ENCODE measurements around the gene MPPE1. TPM values are rescaled to one million over a fixed set of nuclear protein-coding genes. Genes with fewer than 3 reads are reported as not detected.
"Not testable (repeated sequence)": the region's sequence is repeated elsewhere in the genome, so short reads cannot be mapped to it uniquely, and the experiment has no call there.

The MPPE1 gene
- total RNA-seq, 1 donor from 2014 or later, result 35.7 TPM

DNA sequence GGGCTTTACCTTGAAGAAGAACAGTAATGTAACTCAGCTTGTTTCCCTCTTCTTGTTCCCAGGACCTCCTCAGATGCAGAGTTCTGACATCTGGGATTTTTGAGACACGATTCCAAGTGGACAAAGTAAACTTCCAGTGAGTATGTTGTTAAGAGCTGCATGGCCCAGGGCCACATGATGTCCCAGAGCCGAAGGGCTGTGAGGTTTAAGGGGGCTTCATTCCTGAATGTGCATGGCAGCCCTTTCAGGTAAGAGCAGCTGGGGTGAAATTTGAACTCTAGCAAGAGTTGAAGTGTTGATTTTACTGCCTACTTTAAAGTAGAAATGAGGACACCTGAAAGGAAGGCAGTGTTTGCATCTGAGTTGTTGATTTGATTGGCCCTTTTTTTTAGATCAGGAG lies 43.6 kb downstream of the MPPE1 start:
- ATAC-seq (ENCODE audit: poor library complexity) (no peak), DNase-seq (no peak)
- intact Hi-C loops (cut with DNase I), result no loop called here

DNA sequence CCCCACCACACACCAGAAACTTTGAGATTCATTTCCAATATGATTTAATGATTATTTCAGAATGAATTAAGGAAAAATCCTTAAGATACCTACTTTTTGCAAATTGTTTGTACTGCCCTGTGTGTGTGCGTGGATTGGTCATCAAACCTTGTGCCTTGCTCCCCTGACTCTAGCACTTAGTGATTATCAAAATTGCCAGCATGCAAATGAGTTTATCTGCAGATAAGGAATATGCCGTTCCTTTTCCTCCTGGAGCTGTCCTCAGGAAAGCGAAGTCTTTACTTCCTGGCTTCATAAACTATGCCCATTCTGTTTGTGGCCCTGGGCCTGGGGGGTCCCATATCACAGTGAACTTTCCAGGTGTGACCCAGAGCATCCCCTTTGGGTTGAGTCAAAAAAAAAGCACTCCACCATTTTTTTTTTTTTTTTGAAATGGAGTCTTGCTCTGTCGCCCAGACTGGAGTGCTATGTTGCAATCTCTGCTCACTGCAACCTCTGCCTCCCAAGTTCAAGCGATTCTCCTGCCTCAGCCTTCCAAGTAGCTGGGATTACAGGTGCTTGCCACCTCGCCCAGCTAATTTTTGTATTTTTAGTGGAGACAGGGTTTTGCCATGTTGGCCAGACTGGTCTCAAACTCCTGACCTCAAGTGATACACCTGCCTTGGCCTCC lies 45.5 kb downstream of the MPPE1 start:
- DNase-seq (no peak), ATAC-seq (ENCODE audit: poor library complexity) (no peak)
- intact Hi-C loops (cut with DNase I), result no loop called here

DNA sequence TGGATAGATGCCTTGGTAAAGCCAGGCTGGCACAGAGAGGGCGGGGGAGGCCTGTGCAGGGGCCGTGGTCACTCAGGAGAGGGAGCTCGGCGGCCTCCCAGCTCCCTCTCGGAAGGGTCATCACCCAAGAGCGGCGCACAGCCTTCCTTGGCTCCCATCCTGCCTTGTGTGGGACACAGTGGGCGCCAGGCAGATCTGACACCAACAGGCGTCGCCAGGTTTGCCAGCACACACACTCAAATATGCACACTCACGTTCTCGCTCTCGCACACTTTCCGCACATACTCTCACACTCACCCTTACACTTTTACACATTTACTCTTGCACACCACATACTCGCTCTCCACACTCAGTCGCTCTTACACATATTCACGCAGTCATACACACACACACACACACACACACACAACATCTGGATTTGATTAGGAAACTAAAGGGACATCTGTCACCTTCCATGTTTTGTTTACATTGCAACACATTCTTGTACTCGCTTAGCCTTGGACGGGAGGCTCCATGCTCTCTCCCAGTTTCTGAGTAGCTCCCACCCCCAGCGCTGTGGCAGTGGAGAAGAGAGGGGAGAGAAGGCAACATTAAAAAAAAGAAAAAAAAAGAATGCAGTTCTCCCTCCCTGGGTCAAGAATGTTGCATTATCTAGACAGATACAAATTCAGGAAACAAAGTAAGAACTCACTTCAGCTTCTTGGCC lies 46.4 kb downstream of the MPPE1 start:
- DNase-seq (no peak), ATAC-seq (ENCODE audit: poor library complexity) (no peak)
- intact Hi-C loops (cut with DNase I), result no loop called here

DNA sequence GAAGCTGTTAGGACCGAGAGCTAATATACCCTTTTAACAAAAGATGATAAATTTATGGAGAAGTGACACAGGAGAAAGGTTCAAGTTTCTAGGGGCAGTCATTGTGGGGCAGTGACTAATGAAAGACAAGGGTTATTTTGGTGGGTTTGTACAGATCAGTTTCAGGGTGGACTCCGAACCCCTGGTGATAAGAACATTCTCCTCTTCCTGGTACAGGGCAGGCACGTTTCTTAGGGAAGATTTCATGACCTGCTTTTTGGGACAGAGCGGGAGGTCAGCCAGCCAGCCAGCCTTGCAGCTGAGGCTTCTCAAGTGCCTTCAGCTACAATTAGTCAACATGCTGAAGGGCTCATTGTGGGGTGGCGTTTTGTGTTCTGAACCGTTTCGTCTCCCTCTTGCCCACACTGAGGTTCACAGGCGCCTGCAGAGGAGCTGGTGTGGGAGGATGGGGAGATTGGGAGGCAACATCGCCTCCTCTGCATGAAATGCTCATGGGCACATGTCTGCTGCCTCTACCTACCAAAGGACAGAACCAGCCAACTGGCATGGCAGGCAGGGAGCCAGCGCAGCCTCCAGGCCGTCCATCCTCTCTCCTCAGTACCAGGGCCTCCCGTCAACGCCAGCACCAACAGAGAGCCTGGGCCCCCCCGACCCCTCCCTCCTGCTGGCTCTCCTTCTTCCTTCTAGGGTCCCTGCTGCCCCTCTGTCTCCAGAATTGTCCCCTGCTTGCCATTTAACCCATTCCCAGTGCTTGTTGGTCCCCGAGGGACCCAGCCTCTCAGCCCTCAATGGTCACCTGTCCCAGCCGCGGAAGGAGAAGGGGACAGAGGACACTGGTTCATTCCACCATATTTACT lies 47.3 kb downstream of the MPPE1 start:
- ATAC-seq (ENCODE audit: poor library complexity), result no peak

DNA sequence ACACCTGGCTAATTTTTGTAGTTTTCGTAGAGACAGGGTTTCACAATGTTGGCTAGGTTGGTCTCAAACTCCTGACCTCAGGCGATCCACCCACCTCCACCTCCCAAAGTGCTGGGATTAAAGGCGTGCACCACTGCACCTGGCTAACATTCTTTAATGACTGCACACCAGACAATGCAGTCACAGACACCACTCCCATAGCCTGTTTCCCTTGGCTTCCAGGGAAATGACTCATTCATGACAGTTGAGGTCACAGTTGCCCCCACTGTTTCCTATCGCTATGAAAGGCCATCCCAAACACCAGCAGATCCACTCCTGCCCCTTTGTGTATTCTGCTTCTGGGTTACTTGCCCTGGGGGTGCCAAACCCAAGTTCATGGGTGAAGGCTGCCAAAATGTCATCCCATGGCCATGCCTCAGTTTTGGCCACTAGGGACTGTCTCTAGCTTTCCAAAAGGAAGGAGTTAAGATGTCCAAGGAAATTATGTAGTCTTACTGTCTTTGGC lies 48.2 kb downstream of the MPPE1 start:
- no peak for DNase-seq
- no peak for ATAC-seq (ENCODE audit: poor library complexity)

More for the DNA sequence above, 47.3 kb downstream of the MPPE1 start:
- no peak for DNase-seq
- intact Hi-C loops (cut with DNase I), result no loop called here

DNA sequence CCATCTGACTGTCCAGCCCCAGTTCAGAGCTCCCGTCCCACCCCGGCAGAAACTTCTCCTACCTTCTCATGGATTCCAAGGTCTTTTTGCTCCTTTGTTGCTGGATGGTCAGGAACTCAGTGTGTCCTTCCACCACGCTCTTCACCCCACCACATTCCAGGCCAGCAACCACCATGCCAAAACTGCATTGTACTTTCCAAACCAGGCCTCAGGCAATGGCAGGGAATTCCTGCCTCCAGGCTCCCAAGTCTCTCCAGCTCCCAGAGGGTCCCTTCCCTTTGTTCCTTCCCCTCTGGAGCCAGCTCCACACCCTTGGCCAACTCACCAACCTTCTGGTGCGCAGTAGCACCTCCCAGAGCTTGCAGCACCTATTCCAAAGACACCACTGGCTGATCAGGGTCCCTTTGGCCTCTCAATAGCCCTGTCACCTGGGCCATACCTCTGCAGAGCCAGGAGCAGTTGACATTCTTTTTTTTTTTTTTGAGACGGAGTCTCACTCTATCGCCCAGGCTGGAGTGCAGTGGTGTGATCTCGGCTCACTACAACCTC lies 48.8 kb downstream of the MPPE1 start:
- DNase-seq (no peak), ATAC-seq (ENCODE audit: poor library complexity) (no peak)
- intact Hi-C loops (cut with DNase I), result no loop called here

More for the DNA sequence above, 48.2 kb downstream of the MPPE1 start:
- intact Hi-C loops (cut with DNase I), result no loop called here

DNA sequence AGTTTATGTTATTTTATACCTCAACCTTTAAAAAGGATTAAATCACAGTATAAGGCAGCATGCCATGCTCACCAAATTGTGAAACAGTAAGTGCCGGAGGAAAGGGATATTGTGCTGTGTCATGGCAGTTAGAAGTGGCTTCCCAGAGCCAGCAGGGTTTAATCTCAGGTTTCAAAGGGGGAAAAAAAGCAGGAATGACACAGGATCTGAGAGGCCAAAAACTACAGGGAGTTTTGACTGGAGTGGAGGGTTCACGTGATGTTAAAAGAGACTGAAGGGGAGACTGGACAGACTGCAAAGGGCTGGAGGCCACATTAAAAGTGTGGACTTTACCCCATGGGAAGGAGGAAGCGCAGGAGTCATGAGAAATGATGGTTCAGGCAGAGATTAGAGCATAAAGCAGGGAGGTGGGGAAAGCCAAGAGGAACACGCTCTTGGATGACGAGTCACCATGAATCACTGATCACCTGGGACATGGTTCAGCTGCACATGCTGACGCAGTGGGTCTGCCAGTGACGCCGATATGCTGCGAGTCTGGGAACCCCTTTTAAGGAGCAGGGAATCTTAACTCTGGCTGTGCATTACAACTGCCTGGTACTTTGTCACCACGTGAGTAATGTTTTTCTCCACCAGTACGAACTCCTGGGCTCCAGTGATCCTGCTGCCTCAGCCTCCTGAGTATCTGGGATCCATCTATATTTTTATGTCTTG lies 50.8 kb downstream of the MPPE1 start:
- intact Hi-C loops (cut with DNase I), result no loop called here

DNA sequence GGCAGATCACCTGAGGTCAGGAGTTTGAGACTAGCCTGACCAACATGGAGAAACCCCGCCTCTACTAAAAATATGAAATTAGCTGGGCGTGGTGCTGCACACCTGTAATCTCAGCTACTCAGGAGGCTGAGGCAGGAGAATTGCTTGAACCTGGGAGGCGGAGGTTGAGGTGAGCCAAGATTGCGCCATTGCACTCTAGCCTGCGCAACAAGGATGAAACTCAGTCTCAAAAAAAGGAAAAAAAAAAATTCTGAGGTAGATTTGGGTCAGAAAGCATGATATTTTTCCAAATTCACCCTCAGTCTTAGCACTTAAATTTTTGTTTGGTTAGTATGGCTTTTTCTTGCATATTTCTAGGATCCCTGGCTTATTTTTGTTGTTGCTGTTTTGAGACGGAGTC lies 53.6 kb downstream of the MPPE1 start:
- ATAC-seq (ENCODE audit: poor library complexity); intact Hi-C loops (cut with DNase I); DNase-seq: not testable (repeated sequence)

More for the DNA sequence above, 50.8 kb downstream of the MPPE1 start:
- ATAC-seq (ENCODE audit: poor library complexity) (peak; percentile 85), DNase-seq (peak; percentile 73)

DNA sequence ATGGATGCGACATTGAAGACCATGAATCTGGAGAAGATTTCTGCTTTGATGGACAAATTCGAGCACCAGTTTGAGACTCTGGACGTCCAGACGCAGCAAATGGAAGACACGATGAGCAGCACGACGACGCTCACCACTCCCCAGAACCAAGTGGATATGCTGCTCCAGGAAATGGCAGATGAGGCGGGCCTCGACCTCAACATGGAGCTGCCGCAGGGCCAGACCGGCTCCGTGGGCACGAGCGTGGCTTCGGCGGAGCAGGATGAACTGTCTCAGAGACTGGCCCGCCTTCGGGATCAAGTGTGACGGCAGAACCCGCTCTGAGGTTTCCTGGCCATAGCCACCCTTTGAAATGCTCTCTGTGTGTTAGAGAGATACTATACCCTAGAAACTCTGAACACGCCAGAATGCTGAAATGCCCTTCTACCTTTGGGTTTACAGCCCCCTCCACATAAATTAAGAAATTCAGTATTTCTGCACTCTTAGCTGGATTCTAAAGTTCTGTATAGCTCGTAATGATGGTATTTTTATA lies 56.2 kb downstream of the MPPE1 start:
- intact Hi-C loops (cut with DNase I), result no loop called here
- DNase-seq, result peak; percentile 54

DNA sequence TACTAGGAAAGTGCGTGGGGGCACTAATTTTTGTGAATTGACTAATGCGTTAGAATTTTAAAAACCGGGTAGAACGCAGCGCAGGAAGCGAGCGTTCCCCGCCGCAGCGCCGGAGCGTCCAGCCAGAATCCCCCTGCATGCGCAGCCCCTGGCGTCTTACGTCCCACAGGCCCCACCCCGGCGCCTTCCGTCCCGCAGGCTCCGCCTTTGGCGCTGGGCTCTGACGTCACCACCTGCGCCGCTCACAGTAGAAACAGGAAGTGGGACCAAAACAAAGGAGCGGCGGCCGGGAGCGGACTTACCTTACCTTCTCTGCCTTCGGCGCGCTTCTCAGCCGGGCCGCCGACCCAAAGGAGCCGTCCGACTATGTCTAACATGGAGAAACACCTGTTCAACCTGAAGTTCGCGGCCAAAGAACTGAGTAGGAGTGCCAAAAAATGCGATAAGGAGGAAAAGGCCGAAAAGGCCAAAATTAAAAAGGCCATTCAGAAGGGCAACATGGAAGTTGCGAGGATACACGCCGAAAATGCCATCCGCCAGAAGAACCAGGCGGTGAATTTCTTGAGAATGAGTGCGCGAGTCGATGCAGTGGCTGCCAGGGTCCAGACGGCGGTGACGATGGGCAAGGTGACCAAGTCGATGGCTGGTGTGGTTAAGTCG lies 56.8 kb downstream of the MPPE1 start, which contains the start of gene CHMP1B:
Gene CHMP1B, plus strand, starts transcription at position 268 of the 660 bp plus-strand sequence. Its CDS starts 99 bp downstream, at position 367.
- peak; percentile 99 for ATAC-seq (ENCODE audit: poor library complexity)
- intact Hi-C loops (cut with DNase I), result no loop called here
- peak; percentile 100 for DNase-seq

More for the DNA sequence above, 56.2 kb downstream of the MPPE1 start:
- peak; percentile 9 for ATAC-seq (ENCODE audit: poor library complexity)

DNA sequence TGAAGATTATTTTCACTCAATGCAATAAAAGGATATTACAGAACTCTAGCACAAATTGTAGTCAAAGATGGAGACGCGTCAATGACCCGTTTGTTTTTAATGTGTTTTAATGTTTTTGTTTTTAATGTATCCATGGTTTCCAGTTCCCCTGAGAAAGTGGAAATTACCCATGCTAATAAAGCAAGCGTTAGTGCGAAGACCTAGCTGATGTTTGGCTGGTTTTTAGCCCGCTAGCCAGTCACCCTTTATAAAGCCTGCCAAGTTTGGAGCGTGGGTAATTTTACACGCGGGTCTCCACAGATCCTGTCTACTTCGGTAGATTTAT lies 57.3 kb downstream of the MPPE1 start:
- DNase-seq, result no peak
- peak; percentile 72 for ATAC-seq (ENCODE audit: poor library complexity)
- intact Hi-C loops (cut with DNase I), result no loop called here

DNA sequence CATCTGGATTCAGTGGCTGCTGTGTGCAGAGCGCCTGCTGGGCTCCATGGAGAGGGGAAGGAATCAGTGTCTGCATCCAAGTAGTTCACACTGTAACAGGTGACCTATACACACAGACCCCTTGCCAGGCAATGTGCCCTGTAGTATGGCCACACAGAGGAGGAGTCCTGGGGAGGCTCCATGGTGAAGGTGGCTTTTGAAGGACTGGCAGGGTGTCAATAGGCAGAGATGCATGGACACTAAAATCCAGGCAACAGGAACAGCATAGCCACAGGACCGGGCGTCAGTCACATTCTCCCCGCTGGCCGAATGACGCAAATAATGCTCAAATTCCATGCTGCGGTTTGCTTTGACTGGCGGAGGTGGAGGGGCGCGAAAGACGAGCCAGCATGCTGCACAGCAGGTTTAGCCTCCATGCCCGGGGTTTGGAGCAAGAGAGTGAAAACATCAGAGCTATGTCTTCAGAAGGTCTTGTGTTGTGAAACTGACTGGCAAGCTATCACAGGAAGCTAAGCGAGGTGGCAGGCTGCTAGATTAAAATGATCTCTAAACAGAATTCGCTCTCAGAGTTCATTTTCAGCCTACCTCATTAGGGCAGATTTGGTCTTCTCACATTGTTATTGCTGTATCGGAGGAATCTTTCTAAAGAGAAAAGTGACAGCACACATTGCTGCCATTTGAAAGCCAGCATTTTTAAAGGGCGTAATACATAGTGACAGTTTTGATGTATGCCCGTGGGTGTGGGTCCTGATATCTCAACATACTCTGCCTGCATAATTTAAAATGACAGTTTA lies 58.1 kb downstream of the MPPE1 start:
- peak; percentile 73 for DNase-seq
- peak; percentile 69 for ATAC-seq (ENCODE audit: poor library complexity)
- intact Hi-C loops (cut with DNase I), result no loop called here

DNA sequence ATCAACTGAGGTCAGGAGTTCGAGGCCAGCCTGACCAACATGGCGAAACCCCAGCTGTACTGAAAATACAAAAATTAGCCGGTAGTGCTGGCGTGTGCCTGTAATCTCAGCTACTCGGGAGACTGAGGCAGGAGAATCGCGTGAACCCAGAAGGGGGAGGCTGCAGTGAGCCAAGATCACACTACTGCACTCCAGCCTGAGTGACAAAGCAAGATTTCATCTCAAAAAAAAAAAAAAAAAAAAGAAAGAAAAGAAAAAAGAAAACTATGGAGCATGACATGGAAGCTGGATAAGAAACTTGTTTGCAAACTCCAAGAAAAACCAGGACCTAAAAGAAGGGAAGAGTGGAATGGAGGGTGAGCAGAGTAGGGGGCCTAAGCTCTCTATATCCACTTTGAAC lies 58.8 kb downstream of the MPPE1 start:
- intact Hi-C loops (cut with DNase I), result no loop called here
- DNase-seq (no peak), ATAC-seq (ENCODE audit: poor library complexity) (no peak)

DNA sequence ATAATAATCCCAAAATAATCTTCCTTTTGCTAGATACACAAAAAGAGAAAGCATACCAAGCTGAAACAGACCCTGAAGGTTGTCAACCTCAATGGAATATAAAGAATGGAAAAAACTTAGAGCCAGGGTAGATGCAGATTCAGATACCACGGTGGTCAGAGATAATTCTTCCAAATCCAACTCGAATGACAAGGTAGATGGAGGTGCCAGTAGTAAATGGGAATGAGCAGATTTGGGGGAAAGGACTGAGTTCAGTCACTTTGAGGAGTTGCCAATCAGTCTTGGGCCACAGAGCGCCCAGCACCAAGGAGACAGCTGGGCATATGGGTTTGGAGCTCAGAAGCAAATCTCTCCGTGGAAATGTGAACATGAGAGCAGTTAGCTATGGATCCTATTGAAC lies 60.3 kb downstream of the MPPE1 start:
- DNase-seq (no peak), ATAC-seq (ENCODE audit: poor library complexity) (no peak)
- intact Hi-C loops (cut with DNase I), result no loop called here

DNA sequence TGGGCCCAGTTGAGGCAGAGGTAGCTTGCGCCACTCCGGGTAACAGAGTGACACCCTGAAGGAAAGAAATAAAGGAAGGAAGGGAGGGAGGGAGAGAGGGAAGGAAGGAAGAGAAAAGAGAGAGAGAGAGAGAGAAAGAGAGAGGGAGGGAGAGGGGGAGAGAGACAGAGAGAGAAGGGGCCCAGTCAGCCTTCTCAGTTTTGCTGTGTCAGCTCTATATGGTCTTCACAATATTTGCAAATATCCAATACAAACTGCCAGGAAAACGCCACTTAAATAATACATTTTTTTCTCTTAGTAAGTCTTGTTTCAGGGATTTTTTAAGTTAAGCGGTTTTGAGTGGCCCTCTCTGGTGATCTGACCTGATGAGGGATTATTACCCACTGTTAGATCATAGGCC lies 62.5 kb downstream of the MPPE1 start:
- ATAC-seq (ENCODE audit: poor library complexity) (no peak), DNase-seq (no peak)
- intact Hi-C loops (cut with DNase I), result no loop called here

DNA sequence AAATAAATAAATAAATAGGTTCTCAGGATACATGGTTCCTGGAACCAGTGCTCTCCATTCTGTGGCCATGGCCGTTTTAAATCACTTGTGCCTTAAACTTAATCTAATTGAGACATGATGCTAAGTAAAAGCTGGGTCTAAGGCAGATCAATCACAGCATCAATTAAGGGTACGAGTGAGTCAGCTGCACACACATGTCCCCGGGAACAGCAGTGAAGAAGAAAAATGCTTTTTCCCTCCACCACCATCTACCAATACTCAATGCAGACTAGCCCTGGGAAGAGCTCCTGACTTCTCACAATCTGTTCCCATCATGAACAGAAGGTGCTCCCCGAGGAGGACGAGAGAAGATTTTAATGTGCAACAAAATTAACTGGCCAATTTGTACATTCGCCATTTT lies 63.7 kb downstream of the MPPE1 start:
- no peak for DNase-seq
- no peak for ATAC-seq (ENCODE audit: poor library complexity)
- intact Hi-C loops (cut with DNase I), result no loop called here

DNA sequence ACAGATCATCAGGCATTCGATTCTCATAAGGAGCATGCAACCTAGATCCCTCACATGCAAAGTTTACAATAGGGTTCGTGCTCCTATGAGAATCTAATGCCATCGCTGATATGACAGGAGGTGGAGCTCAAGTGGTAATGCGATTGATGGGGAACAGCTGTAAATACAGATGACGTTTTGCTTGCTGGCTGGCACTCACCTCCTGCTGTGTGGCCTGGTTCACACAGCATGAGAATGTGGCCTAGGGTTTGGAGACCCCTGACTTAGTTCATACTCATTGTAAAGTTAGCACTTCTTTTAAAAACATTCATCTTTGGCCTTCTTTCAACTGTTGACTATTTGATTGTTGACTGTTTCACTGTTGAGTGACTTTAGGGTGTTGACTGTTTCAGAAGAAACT lies 65.6 kb downstream of the MPPE1 start:
- ATAC-seq (ENCODE audit: poor library complexity) (no peak), DNase-seq (no peak)
- intact Hi-C loops (cut with DNase I), result no loop called here

Data from Right ventricle myocardium superior (tissue), 1 donor.